HepG2 (cell line): Measurements from ENCODE around the gene PRSS33. TPM values are rescaled to one million over a fixed set of nuclear protein-coding genes. Genes with fewer than 3 reads are reported as not detected.

ENCODE experiments used
- ATAC-seq: fragments of 200-7000 bp; cut with Tn5 transposase; 3 replicates; pipeline ENCODE4 v1.9.1; 2020; ENCODE audit warnings: mild to moderate bottlenecking, moderate library complexity
- BruUV-seq: library from RNA; stranded (reverse); fragments of 400-500 nt; replicated peaks from 2 replicates; lab custom pipeline; 2021; lab: Mats Ljungman, UMichigan
- CTCF ChIA-PET: fragments of 300-600 bp; formaldehyde crosslinking; extraction: SDS; loops from one replicate; lab custom pipeline; 2021; ENCODE audit warnings: low total read pairs, inconsistent platforms, low intra/inter-chr PET ratio; lab: Yijun Ruan, JAX
- POLR2A ChIA-PET: fragments of 350-600 bp; sonication (Branson Sonifier 250); formaldehyde crosslinking; loops from one replicate; lab custom pipeline; 2020; ENCODE audit warnings: antibody characterized with exemption, inconsistent platforms; lab: Yijun Ruan, JAX
- DNase-seq: peaks from one replicate; pipeline ENCODE4 v3.0.0-alpha.2; 2015; ENCODE audit warnings: low spot score
- FAIRE-seq: peaks from 3 replicates; lab custom pipeline; 2011; peaks lifted over from hg19 to GRCh38; lab: Jason Lieb, UNC
- H2AFZ ChIP-seq: one replicate; pipeline ENCODE4 v1.6.1; 2011; ENCODE audit warnings: low read length, inconsistent platforms
- H3K27ac ChIP-seq: fragments of 300-600 bp; 3 replicates; pipeline ENCODE4 v1.8.0; 2011; ENCODE audit warnings: mixed run types, mild to moderate bottlenecking, mixed read lengths, low read length, inconsistent platforms; ENCODE audit not compliant: insufficient read depth; ENCODE audit errors: extremely low read length
- H3K27me3 ChIP-seq, 2 experiments: fragments of 200-600 bp in 1 of 2; 2 replicates in 1 of 2; 3 replicates in 1 of 2; pipeline versions ENCODE4 v1.6.0 to v1.8.0; 2011; ENCODE audit warnings: low read length in 2 of 2, mild to moderate bottlenecking in 2 of 2, moderate library complexity in 2 of 2, inconsistent platforms in 1 of 2; ENCODE audit not compliant: insufficient read depth in 2 of 2, control insufficient read depth in 1 of 2
- H3K36me3 ChIP-seq, 2 experiments: fragments of 200-600 bp in 1 of 2; replicated peaks in 1 of 2; 2 replicates in 1 of 2; 3 replicates in 1 of 2; pipeline versions ENCODE4 v1.5.1 to v1.8.0; 2011; ENCODE audit warnings: low read length in 2 of 2, inconsistent platforms in 1 of 2; ENCODE audit not compliant: insufficient read depth in 2 of 2, control insufficient read depth in 1 of 2
- H3K4me1 ChIP-seq: 2 replicates; pipeline ENCODE4 v1.5.1; 2012; ENCODE audit warnings: low read length, inconsistent platforms; ENCODE audit not compliant: insufficient read depth
- H3K4me2 ChIP-seq: 2 replicates; pipeline ENCODE4 v1.6.0; 2011; ENCODE audit warnings: low read depth, low read length, inconsistent platforms
- H3K4me3 ChIP-seq, 3 experiments: fragments of 200-600 bp in 1 of 3; sonication (generic), shearing (Covaris generic) in 1 of 3; replicated peaks in 1 of 3; 2 replicates each; pipeline ENCODE4 v1.5.1; 2011 to 2016; ENCODE audit warnings: low read length in 3 of 3, inconsistent platforms in 2 of 3, low read depth in 2 of 3, mild to moderate bottlenecking in 2 of 3, control low read depth in 1 of 3, mixed read lengths in 1 of 3; ENCODE audit not compliant: insufficient read depth in 1 of 3
- H3K79me2 ChIP-seq: one replicate; pipeline ENCODE4 v1.6.1; 2011; ENCODE audit warnings: low read length, inconsistent platforms; ENCODE audit not compliant: insufficient read depth
- H3K9ac ChIP-seq: 2 replicates; pipeline ENCODE4 v1.6.0; 2011; ENCODE audit warnings: mild to moderate bottlenecking, low read depth, low read length, inconsistent platforms; ENCODE audit not compliant: insufficient read depth
- H3K9me3 ChIP-seq: 2 replicates; pipeline ENCODE4 v1.5.1; 2012; ENCODE audit warnings: mild to moderate bottlenecking, low read length
- H4K20me1 ChIP-seq: 2 replicates; pipeline ENCODE4 v1.6.0; 2011; ENCODE audit warnings: inconsistent platforms, mild to moderate bottlenecking, low read length, moderate library complexity; ENCODE audit not compliant: insufficient read depth
- CENPT ChIP-seq: sonication (generic); formaldehyde crosslinking; IDR thresholded peaks from 2 replicates; pipeline ENCODE4 v1.8.0; 2022; ENCODE audit warnings: low read depth, mild to moderate bottlenecking, moderate library complexity, missing genetic modification reagents
- FOSL1 ChIP-seq: sonication (generic); formaldehyde crosslinking; IDR thresholded peaks from 2 replicates; pipeline ENCODE4 v1.9.0; 2021; ENCODE audit warnings: missing genetic modification reagents, borderline replicate concordance
- HDAC2 ChIP-seq: sonication (generic); formaldehyde crosslinking; IDR thresholded peaks from 2 replicates; pipeline ENCODE4 v1.4.0; 2020; ENCODE audit warnings: missing genetic modification reagents
- HMGA1 ChIP-seq: sonication (generic); formaldehyde crosslinking; conservative IDR thresholded peaks from 2 replicates; pipeline ENCODE4 v1.4.0; 2020; ENCODE audit warnings: missing genetic modification reagents
- KDM5A ChIP-seq: fragments of 200-600 bp; sonication (generic); IDR thresholded peaks from 2 replicates; pipeline ENCODE4 v1.7.0; 2018; ENCODE audit warnings: antibody characterized with exemption, mild to moderate bottlenecking, low read length, borderline replicate concordance
- MED8 ChIP-seq: sonication (generic); formaldehyde crosslinking; IDR thresholded peaks from 2 replicates; pipeline ENCODE4 v1.8.1; 2023; ENCODE audit warnings: mild to moderate bottlenecking, missing genetic modification reagents; ENCODE audit not compliant: insufficient replicate concordance
- MXI1 ChIP-seq: IDR thresholded peaks from 3 replicates; pipeline ENCODE4 v1.6.1; 2012; ENCODE audit warnings: low read depth, low read length, inconsistent platforms, borderline replicate concordance
- ZNF484 ChIP-seq: sonication (generic); formaldehyde crosslinking; IDR thresholded peaks from 2 replicates; pipeline ENCODE4 v1.5.1; 2020; ENCODE audit warnings: mild to moderate bottlenecking, low read depth, missing genetic modification reagents, borderline replicate concordance
- ZNF678 ChIP-seq: sonication (generic); formaldehyde crosslinking; IDR thresholded peaks from 2 replicates; pipeline ENCODE4 v1.4.0; 2020; ENCODE audit warnings: mild to moderate bottlenecking, missing genetic modification reagents
- WGBS: methylation state at CpG from one replicate; pipeline ENCODE4 v1.1.6; 2017; ENCODE audit warnings: low lambda C conversion rate; 5-methylcytosine and 5-hydroxymethylcytosine counted together
- in situ Hi-C: cut with HindIII; loops from 2 replicates; pipeline ENCODE4 v1.10.0; 2017; ENCODE audit warnings: low pct_unique_long_range_greater_than_20kb; ENCODE audit not compliant: extremely low pct_ligation_motif_present
- intact Hi-C: fragments of 100-400 bp; cut with micrococcal nuclease; formaldehyde crosslinking; loops from one replicate; pipeline ENCODE4 v1.10.0; 2022; ENCODE audit not compliant: unreplicated experiment
- polyA plus RNA-seq, 8 experiments: library from polyadenylated mRNA; depleted of rRNA in 3 of 8; stranded (reverse) in 7 of 8; unstranded in 1 of 8; fragments of >200 nt; fragmentation: Illumina TruSeq in 4 of 8; extraction: Trizol in 4 of 8; gene quantifications; 2 replicates each; pipeline versions ENCODE4 v1.2.1 to v1.2.3, GENCODE V29; 2011 to 2016; ENCODE audit warnings: low read depth in 4 of 8, missing spikeins in 1 of 8, mixed read lengths in 1 of 8; ENCODE audit not compliant: insufficient read depth in 1 of 8
- total RNA-seq, 5 experiments: library from RNA; depleted of rRNA; stranded (reverse); fragments of >200 nt; fragmentation: Illumina TruSeq; extraction: Trizol; gene quantifications; 2 replicates each; pipeline ENCODE4 v1.2.3, GENCODE V29; 2016; ENCODE audit warnings: low read depth in 1 of 5
- TF ChIP-seq, protein P1 (sequence below): fragments of 450-650 bp; IDR thresholded peaks from 2 replicates; pipeline ENCODE4 v1.6.1; 2016
- TF ChIP-seq, protein P2 (sequence below): sonication (generic); formaldehyde crosslinking; IDR thresholded peaks from 2 replicates; pipeline ENCODE4 v1.5.1; 2020; ENCODE audit warnings: mild to moderate bottlenecking, moderate library complexity, missing genetic modification reagents

Gene PRSS33
- total and polyA plus RNA-seq, 2 of the 13 experiments (the other 11 are each of a cell fraction or from before 2014, with no cell fraction given) = not detected

DNA sequence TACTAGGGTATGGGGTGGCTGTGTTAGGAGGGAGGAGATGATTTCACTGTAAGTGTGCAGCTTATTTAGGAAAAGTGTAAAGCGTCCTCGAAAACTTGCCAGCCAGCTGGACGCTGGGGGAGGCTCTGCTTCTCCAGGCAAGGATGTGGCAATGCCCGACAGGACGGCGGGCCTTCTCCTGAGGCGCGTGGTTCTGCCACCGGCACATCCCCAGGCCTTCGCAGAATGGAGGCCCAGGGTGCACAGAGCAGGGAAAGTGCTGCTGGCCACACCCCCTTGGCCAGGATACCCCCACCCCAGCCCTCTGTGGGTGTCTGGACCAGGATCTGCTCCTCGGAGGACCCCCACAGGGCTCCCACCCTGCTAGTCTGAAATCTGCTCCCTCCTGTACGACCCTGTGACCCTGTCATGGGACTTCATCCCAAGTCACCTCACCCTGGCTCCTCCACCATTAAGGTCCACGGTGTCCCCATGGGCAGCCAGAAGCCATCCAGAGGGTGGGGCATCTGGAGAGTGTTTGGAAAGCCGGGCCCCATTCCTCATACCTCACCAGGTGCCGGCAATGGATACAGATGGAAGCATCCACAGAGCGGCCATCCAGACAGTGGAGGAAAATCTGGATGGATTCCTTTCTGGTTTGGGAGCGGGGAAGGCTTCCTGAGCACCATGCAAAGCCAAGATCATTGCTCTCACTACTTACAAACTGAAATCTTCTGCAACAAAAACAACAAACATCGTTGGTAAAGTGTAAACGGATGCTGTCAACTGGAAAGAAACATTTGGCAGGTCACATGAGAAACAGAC lies 44.2 kb downstream of the PRSS33 start:
- no peak overlapping the region for H3K27ac ChIP-seq
- no peak for ATAC-seq
- DNase-seq = no peak
- H3K79me2 ChIP-seq = no peaks in the 10 kb centered on the region
- in situ Hi-C loops (no loop called here), intact Hi-C loops (no loop called here)
- TF ChIP-seq, protein P1, sequence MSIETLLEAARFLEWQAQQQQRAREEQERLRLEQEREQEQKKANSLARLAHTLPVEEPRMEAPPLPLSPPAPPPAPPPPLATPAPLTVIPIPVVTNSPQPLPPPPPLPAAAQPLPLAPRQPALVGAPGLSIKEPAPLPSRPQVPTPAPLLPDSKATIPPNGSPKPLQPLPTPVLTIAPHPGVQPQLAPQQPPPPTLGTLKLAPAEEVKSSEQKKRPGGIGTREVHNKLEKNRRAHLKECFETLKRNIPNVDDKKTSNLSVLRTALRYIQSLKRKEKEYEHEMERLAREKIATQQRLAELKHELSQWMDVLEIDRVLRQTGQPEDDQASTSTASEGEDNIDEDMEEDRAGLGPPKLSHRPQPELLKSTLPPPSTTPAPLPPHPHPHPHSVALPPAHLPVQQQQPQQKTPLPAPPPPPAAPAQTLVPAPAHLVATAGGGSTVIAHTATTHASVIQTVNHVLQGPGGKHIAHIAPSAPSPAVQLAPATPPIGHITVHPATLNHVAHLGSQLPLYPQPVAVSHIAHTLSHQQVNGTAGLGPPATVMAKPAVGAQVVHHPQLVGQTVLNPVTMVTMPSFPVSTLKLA = no peak
- TF ChIP-seq, protein P2, sequence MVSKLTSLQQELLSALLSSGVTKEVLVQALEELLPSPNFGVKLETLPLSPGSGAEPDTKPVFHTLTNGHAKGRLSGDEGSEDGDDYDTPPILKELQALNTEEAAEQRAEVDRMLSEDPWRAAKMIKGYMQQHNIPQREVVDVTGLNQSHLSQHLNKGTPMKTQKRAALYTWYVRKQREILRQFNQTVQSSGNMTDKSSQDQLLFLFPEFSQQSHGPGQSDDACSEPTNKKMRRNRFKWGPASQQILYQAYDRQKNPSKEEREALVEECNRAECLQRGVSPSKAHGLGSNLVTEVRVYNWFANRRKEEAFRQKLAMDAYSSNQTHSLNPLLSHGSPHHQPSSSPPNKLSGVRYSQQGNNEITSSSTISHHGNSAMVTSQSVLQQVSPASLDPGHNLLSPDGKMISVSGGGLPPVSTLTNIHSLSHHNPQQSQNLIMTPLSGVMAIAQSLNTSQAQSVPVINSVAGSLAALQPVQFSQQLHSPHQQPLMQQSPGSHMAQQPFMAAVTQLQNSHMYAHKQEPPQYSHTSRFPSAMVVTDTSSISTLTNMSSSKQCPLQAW (CRISPR knock-in tag) = no peak
- TF ChIP-seq MED8 (CRISPR knock-in tag) (no peak), KDM5A (no peak), MXI1 (no peak), CENPT (CRISPR knock-in tag) (no peak), ZNF484 (CRISPR knock-in tag) (no peak), FOSL1 (CRISPR knock-in tag) (no peak), HDAC2 (no peak), HMGA1 (CRISPR knock-in tag) (no peak), ZNF678 (CRISPR knock-in tag) (no peak)
- H3K9me3 ChIP-seq = no peaks in the 10 kb centered on the region
- no peaks in the 10 kb centered on the region for H4K20me1 ChIP-seq
- 69% methylated on average over 14 of the region's 19 CpGs for WGBS
- H3K4me2 ChIP-seq = no peak overlapping the region
- no peaks in the 10 kb centered on the region for H3K27me3 ChIP-seq
- FAIRE-seq = no peak
- peaks cover 26% of the 10 kb centered on the region for H3K4me1 ChIP-seq
- H3K4me3 ChIP-seq = no peak overlapping the region
- no peak overlapping the region for H2AFZ ChIP-seq
- H3K36me3 ChIP-seq = no peaks in the 10 kb centered on the region
- POLR2A ChIA-PET = no interaction called here
- CTCF ChIA-PET = no interaction called here
- BruUV-seq = no TSS peak
- no peak overlapping the region for H3K9ac ChIP-seq
